OCI-LY1 (cell line): ENCODE measurements around the gene VCAN.

Source experiments
- H2AFZ ChIP-seq: fragments of 200-600 bp; sonication (generic), shearing (Covaris generic); 2 replicates; pipeline ENCODE4 v1.6.0; 2014; ENCODE audit warnings: antibody characterized with exemption, mild to moderate bottlenecking, low read length
- H3F3A ChIP-seq: fragments of 200-600 bp; sonication (generic), shearing (Covaris generic); 2 replicates; pipeline ENCODE4 v1.6.0; 2014; ENCODE audit warnings: mild to moderate bottlenecking, antibody characterized with exemption, low read length, moderate library complexity; ENCODE audit not compliant: insufficient read depth
- H3K27ac ChIP-seq: fragments of 200-600 bp; sonication (generic); 2 replicates; pipeline ENCODE4 v1.5.1; 2014; ENCODE audit warnings: low read length, mixed run types, mild to moderate bottlenecking, low read depth; ENCODE audit not compliant: poor library complexity, severe bottlenecking
- H3K27me3 ChIP-seq: fragments of 200-600 bp; sonication (generic); 2 replicates; pipeline ENCODE4 v1.6.0; 2014; ENCODE audit warnings: antibody characterized with exemption, mild to moderate bottlenecking, low read length, moderate library complexity; ENCODE audit not compliant: insufficient read depth
- H3K36me3 ChIP-seq: fragments of 200-600 bp; sonication (generic); 2 replicates; pipeline ENCODE4 v1.6.1; 2014; ENCODE audit warnings: mild to moderate bottlenecking, antibody characterized with exemption, low read length, moderate library complexity, mixed read lengths; ENCODE audit not compliant: insufficient read depth
- H3K4me1 ChIP-seq: fragments of 200-600 bp; sonication (generic); 2 replicates; pipeline ENCODE4 v1.5.1; 2014; ENCODE audit warnings: mild to moderate bottlenecking, low read length, moderate library complexity; ENCODE audit not compliant: insufficient read depth, severe bottlenecking
- H3K4me2 ChIP-seq: fragments of 200-600 bp; sonication (generic), shearing (Covaris generic); 2 replicates; pipeline ENCODE4 v1.6.1; 2014; ENCODE audit warnings: low read length
- H3K4me3 ChIP-seq: fragments of 200-600 bp; sonication (generic); 2 replicates; pipeline ENCODE4 v1.5.1; 2014; ENCODE audit warnings: low read length, low read depth, mild to moderate bottlenecking, mixed read lengths; ENCODE audit not compliant: poor library complexity, severe bottlenecking
- H3K79me2 ChIP-seq: fragments of 200-600 bp; shearing (Covaris generic); 2 replicates; pipeline ENCODE4 v1.6.1; 2016; ENCODE audit warnings: mixed run types, low read length, mixed read lengths; ENCODE audit not compliant: insufficient read depth
- H3K9ac ChIP-seq: fragments of 200-600 bp; sonication (generic), shearing (Covaris generic); 2 replicates; pipeline ENCODE4 v1.6.1; 2014; ENCODE audit warnings: mild to moderate bottlenecking, low read length, mixed read lengths
- H3K9me2 ChIP-seq: fragments of 200-600 bp; sonication (generic), shearing (Covaris generic); 2 replicates; pipeline ENCODE4 v1.6.1; 2014; ENCODE audit warnings: low read depth, mild to moderate bottlenecking, low read length, mixed read lengths
- H3K9me3 ChIP-seq: fragments of 200-600 bp; shearing (Covaris generic); 2 replicates; pipeline ENCODE4 v1.6.1; 2014; ENCODE audit warnings: low read length, mixed read lengths
- H4K20me1 ChIP-seq: fragments of 200-600 bp; sonication (generic), shearing (Covaris generic); 2 replicates; pipeline ENCODE4 v1.6.0; 2016; ENCODE audit warnings: mild to moderate bottlenecking, low read length; ENCODE audit not compliant: insufficient read depth
- EZH2 ChIP-seq: fragments of 200-600 bp; sonication (generic), shearing (Covaris generic); IDR thresholded peaks from 2 replicates; pipeline ENCODE4 v1.8.0; 2017; ENCODE audit warnings: borderline replicate concordance, mixed run types, mild to moderate bottlenecking, antibody characterized with exemption, low read length, moderate library complexity, mixed read lengths
- TF ChIP-seq, protein P1 (sequence below): fragments of 200-600 bp; sonication (generic), shearing (Covaris generic); IDR thresholded peaks from 2 replicates; pipeline ENCODE4 v1.5.1; 2017; ENCODE audit warnings: mild to moderate bottlenecking, antibody characterized with exemption, low read length, moderate library complexity, mixed read lengths

VCAN gene

DNA sequence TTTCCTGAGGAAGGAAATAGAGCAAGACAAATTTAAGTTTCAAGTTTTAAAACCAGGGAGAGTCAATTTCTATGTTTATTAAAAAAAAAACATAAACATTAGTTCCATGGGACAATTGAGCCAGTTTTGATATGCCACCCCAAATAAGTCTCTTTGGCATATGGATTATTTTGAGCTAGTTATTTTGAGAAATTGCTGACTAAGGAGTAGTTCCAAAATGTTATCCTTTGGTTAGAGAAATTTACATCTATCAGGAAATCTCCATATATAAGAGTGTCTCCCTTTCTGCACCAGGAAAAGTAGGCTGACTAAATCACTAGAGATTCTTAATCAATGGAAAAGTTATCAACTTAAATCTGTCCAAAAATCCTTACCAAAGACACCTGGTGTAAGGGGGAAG, 143.3 kb downstream of the VCAN start:
- Histone ChIP-seq H3K4me3 (no peak overlapping the region), H2AFZ (no peak overlapping the region), H3K9me3 (no peaks in the 10 kb centered on the region), H3K27me3 (no peaks in the 10 kb centered on the region), H4K20me1 (no peaks in the 10 kb centered on the region), H3K9ac (no peak overlapping the region), H3K27ac (no peak overlapping the region), H3K9me2 (no peaks in the 10 kb centered on the region), H3K79me2 (no peaks in the 10 kb centered on the region), H3K36me3 (no peaks in the 10 kb centered on the region), H3K4me2 (no peak overlapping the region), H3K4me1 (no peaks in the 10 kb centered on the region), H3F3A (no peaks in the 10 kb centered on the region)
- TF ChIP-seq, protein P1, sequence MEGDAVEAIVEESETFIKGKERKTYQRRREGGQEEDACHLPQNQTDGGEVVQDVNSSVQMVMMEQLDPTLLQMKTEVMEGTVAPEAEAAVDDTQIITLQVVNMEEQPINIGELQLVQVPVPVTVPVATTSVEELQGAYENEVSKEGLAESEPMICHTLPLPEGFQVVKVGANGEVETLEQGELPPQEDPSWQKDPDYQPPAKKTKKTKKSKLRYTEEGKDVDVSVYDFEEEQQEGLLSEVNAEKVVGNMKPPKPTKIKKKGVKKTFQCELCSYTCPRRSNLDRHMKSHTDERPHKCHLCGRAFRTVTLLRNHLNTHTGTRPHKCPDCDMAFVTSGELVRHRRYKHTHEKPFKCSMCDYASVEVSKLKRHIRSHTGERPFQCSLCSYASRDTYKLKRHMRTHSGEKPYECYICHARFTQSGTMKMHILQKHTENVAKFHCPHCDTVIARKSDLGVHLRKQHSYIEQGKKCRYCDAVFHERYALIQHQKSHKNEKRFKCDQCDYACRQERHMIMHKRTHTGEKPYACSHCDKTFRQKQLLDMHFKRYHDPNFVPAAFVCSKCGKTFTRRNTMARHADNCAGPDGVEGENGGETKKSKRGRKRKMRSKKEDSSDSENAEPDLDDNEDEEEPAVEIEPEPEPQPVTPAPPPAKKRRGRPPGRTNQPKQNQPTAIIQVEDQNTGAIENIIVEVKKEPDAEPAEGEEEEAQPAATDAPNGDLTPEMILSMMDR, result no peak
- TF ChIP-seq EZH2, result no peak

DNA sequence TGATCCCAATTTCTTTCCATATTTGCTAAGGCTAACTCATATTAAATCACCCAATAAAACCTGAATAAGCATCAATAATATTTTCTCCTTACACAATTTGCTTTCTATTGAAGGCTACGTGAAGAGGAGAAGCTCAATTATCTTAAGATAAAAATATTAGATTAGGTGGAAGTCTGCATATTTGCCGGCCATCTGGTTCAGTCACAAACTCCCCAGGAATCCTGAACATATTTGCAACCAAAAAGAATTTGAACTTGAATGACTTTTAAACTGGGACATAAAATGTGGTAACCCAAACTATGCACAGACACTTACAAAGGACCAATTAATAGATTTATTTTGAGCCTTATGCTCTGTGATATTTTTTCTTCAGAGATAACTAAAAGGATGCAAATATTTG, 156.8 kb downstream of the VCAN start:
- H3K27me3 ChIP-seq, result no peaks in the 10 kb centered on the region

More for the DNA sequence above, 156.8 kb downstream of the VCAN start:
- Histone ChIP-seq H3K9me3 (no peaks in the 10 kb centered on the region), H3K4me1 (no peaks in the 10 kb centered on the region), H3K9ac (no peak overlapping the region), H3K9me2 (no peaks in the 10 kb centered on the region), H3K4me3 (no peak overlapping the region), H3K36me3 (no peaks in the 10 kb centered on the region), H3K79me2 (no peaks in the 10 kb centered on the region), H2AFZ (no peak overlapping the region), H3K27ac (no peak overlapping the region), H3F3A (no peaks in the 10 kb centered on the region), H4K20me1 (no peaks in the 10 kb centered on the region), H3K4me2 (no peak overlapping the region)
- TF ChIP-seq EZH2, result no peak
- TF ChIP-seq, protein P1, result no peak
